K562 (cell line): ENCODE results near the gene LPXN. TPM values are rescaled to one million over a fixed set of nuclear protein-coding genes. Genes with fewer than 3 reads are reported as not detected.
A peak's percentile ranks its signal among the peaks of the same experiment; 100 is the strongest.

ENCODE experiments used
- CREB1 ChIP-seq, 2 experiments: sonication (generic) in 1 of 2; formaldehyde crosslinking in 1 of 2; IDR thresholded peaks; 2 replicates each; pipeline versions ENCODE4 v1.6.1 to v1.8.0; 2012 to 2022; ENCODE audit warnings: inconsistent platforms in 1 of 2, mild to moderate bottlenecking in 1 of 2, missing genetic modification reagents in 1 of 2, moderate library complexity in 1 of 2
- CXXC5 ChIP-seq: fragments of 250-450 bp; sonication (Bioruptor Pico); IDR thresholded peaks from 2 replicates; pipeline ENCODE4 v1.8.0; 2022; ENCODE audit warnings: inconsistent platforms, mild to moderate bottlenecking, moderate library complexity
- ELK3 ChIP-seq: fragments of 450-650 bp; formaldehyde crosslinking; IDR thresholded peaks from 2 replicates; pipeline ENCODE4 v1.4.0; 2020; ENCODE audit warnings: mild to moderate bottlenecking
- EP400 ChIP-seq: fragments of 450-650 bp; IDR thresholded peaks from 2 replicates; pipeline ENCODE4 v1.6.1; 2017; ENCODE audit warnings: antibody characterized with exemption, mild to moderate bottlenecking, moderate library complexity
- ESRRA ChIP-seq: fragments of 450-650 bp; IDR thresholded peaks from 2 replicates; pipeline ENCODE4 v1.6.1; 2014; ENCODE audit warnings: low read depth, mild to moderate bottlenecking, moderate library complexity, borderline replicate concordance
- GATAD2A ChIP-seq: fragments of 450-650 bp; IDR thresholded peaks from 2 replicates; pipeline ENCODE4 v1.6.1; 2017
- KLF6 ChIP-seq: fragments of 250-450 bp; sonication (Bioruptor Pico); IDR thresholded peaks from 2 replicates; pipeline ENCODE4 v1.4.0; 2020; ENCODE audit warnings: mild to moderate bottlenecking, moderate library complexity, borderline replicate concordance
- MEF2D ChIP-seq: conservative IDR thresholded peaks from 2 replicates; pipeline ENCODE4 v1.6.1; 2016; ENCODE audit warnings: low read depth, missing genetic modification characterization, missing compliant biosample characterization
- NCOA6 ChIP-seq: fragments of 450-650 bp; IDR thresholded peaks from 2 replicates; pipeline ENCODE4 v1.6.1; 2017; ENCODE audit warnings: mild to moderate bottlenecking
- NR0B1 ChIP-seq: fragments of 450-650 bp; IDR thresholded peaks from one replicate; pipeline ENCODE4 v1.6.1; 2018; ENCODE audit warnings: mild to moderate bottlenecking, moderate library complexity; ENCODE audit not compliant: partially characterized antibody
- PRPF4 ChIP-seq: fragments of 200-400 bp; formaldehyde crosslinking; IDR thresholded peaks from one replicate; pipeline ENCODE4 v1.6.1; 2017; ENCODE audit warnings: low read length, low read depth, mild to moderate bottlenecking; ENCODE audit not compliant: insufficient read depth, poor library complexity, severe bottlenecking
- RERE ChIP-seq: sonication (generic); formaldehyde crosslinking; IDR thresholded peaks from 2 replicates; pipeline ENCODE4 v1.8.0; 2023; ENCODE audit warnings: missing genetic modification reagents, mild to moderate bottlenecking, borderline replicate concordance
- SP2 ChIP-seq: IDR thresholded peaks from 2 replicates; pipeline ENCODE4 v1.6.1; 2011; ENCODE audit warnings: mild to moderate bottlenecking, low read depth, low read length, moderate library complexity; ENCODE audit not compliant: poor library complexity, severe bottlenecking; ENCODE audit errors: extremely low read depth
- TCF7 ChIP-seq: sonication (generic); IDR thresholded peaks from 2 replicates; pipeline ENCODE4 v1.6.1; 2016; ENCODE audit warnings: antibody characterized with exemption, borderline replicate concordance
- THRB ChIP-seq: fragments of 450-650 bp; formaldehyde crosslinking; conservative IDR thresholded peaks from 2 replicates; pipeline ENCODE4 v1.4.0; 2022; ENCODE audit warnings: mild to moderate bottlenecking, missing genetic modification characterization
- ZFP30 ChIP-seq: fragments of 250-450 bp; sonication (Bioruptor Pico); IDR thresholded peaks from 2 replicates; pipeline ENCODE4 v1.8.0; 2022; ENCODE audit warnings: moderate library complexity, mild to moderate bottlenecking, inconsistent platforms, borderline replicate concordance
- ZNF197 ChIP-seq: fragments of 200-800 bp; sonication (Bioruptor generic); IDR thresholded peaks from 2 replicates; pipeline ENCODE4 v1.6.1; 2016; ENCODE audit warnings: low read depth, missing genetic modification characterization, missing compliant biosample characterization
- polyA plus RNA-seq, 8 experiments: library from polyadenylated mRNA; depleted of rRNA in 4 of 8; stranded (reverse) in 5 of 8; unstranded in 3 of 8; fragments of >200 nt; fragmentation: Nextera tagmentation in 2 of 8; fragmentation: Illumina TruSeq in 1 of 8; extraction: Ambion mirVana in 2 of 8; extraction: Trizol in 1 of 8; gene quantifications; 2 replicates each; pipeline versions ENCODE4 v1.2.1 to v1.2.3, GENCODE V29; 2011 to 2014; ENCODE audit warnings: inconsistent platforms in 1 of 8, missing spikeins in 1 of 8
- total RNA-seq, 7 experiments: library from RNA; depleted of rRNA in 6 of 7; stranded (reverse); fragments of >200 nt in 6 of 7; fragmentation: Illumina TruSeq in 2 of 7; extraction: Trizol in 2 of 7; gene quantifications; 2 replicates each; pipeline versions ENCODE4 v1.2.1 to v1.2.3, GENCODE V29; 2011 to 2021; ENCODE audit warnings: low replicate concordance in 1 of 7

Gene LPXN
- total and polyA plus RNA-seq, 9 of the 15 experiments (the other 6 are each of a cell fraction or from before 2014, with no cell fraction given): 0.73 to 3.1 (median 2.0) TPM

DNA sequence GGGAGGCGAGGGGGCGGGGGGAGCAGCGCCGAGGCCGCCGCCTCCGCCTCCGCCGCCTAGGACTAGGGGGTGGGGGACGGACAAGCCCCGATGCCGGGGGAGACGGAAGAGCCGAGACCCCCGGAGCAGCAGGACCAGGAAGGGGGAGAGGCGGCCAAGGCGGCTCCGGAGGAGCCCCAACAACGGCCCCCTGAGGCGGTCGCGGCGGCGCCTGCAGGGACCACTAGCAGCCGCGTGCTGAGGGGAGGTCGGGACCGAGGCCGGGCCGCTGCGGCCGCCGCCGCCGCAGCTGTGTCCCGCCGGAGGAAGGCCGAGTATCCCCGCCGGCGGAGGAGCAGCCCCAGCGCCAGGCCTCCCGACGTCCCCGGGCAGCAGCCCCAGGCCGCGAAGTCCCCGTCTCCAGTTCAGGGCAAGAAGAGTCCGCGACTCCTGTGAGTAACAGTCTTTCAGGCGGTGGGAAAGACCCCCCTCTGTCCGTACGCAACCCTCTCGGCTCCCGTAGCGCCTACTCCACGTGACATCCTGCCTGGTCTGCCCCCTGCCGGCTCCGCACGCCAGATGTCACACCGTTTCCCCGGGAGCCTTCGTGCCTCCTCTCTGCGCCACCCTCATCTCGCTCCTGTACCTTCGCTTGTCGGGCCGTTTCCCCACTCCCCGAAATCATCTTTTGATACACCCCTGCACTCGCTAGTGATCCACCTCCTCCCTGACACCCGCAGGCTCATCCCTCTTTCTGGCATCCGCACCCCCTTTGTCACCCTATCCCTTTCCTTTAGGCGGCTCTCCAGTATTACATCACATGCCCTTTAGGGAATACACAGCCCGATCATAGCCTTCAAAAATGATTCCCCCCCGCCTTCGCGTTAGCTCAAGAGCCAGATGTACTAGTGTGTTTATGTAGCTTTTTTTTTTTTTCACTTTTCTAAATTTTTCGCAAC is 3.8 kb upstream of the LPXN start (continued):
- TF ChIP-seq NR0B1 (no peak), KLF6 (CRISPR knock-in tag) (no peak), THRB (CRISPR knock-in tag) (peak; percentile 90; the same call in 1 of the 2 replicates), SP2 (no peak), ELK3 (CRISPR knock-in tag) (no peak), EP400 (peak; percentile 99), ZFP30 (no peak), NCOA6 (no peak), CREB1 (IDR thresholded peaks at IDR 0.05) (peak; percentile 39), CREB1 (CRISPR knock-in tag; IDR thresholded peaks at IDR 0.05) (peak; percentile 86), ZNF197 (no peak; the same call in 1 of the 2 replicates), RERE (CRISPR knock-in tag) (no peak), MEF2D (peak; percentile 78), ESRRA (peak; percentile 74; the same call in 1 of the 2 replicates), PRPF4 (peak; percentile 6), TCF7 (no peak), GATAD2A (peak; percentile 42; the same call in 1 of the 2 replicates), CXXC5 (CRISPR knock-in tag) (peak; percentile 95)
